Measurements from ENCODE around the gene IFNAR1.

DNA sequence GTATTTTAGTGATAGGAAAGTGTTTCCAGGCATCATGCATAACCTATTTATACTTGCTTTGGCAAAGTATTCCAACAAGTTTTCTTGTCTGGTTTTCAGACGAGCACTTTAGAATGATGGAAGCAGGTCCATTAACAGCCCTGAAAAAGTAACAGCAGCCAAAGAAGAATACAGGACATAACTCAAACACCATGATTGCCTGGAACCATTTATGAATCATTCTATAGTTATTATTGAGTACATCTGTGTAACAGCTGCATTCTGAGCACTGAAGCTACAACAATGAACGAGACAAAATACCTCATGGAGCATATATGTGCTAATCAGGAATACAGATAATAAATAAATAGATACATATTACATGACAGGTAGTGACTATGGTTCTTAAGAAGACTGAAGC is 46.0 kb upstream of the IFNAR1 start:
- TF ChIP-seq TCF12 (IDR thresholded peaks at IDR 0.05; ENCODE audit: low read depth, low read length) (no peak), POLR2A (IDR thresholded peaks at IDR 0.05; ENCODE audit: control extremely low read depth in 1 of 2, low read depth in 2 of 2, low read length in 2 of 2) (no peak), CTCF (IDR thresholded peaks at IDR 0.05; ENCODE audit: control extremely low read depth in 1 of 3, insufficient read depth in 1 of 3, low read depth in 1 of 3, low read length in 3 of 3) (no peak), CREB1 (IDR thresholded peaks at IDR 0.05) (no peak), CEBPB (IDR thresholded peaks at IDR 0.05; ENCODE audit: low read depth, low read length) (no peak), SIN3A (conservative IDR thresholded peaks at IDR 0.05 in 1 of 2, IDR thresholded peaks at IDR 0.05 in 1 of 2; ENCODE audit: low read depth in 1 of 2, low read length in 2 of 2) (no peak), EZH2 (IDR thresholded peaks at IDR 0.05; ENCODE audit: low read depth, low read length, severe bottlenecking) (no peak), EGR1 (IDR thresholded peaks at IDR 0.05; ENCODE audit: borderline replicate concordance, low read depth, low read length) (no peak), CBX8 (IDR thresholded peaks at IDR 0.05; ENCODE audit: borderline replicate concordance, low read depth, low read length) (no peak), RAD21 (IDR thresholded peaks at IDR 0.05 in 1 of 2, conservative IDR thresholded peaks at IDR 0.05 in 1 of 2; ENCODE audit: low read depth in 2 of 2, low read length in 2 of 2) (no peak), SUZ12 (IDR thresholded peaks at IDR 0.05; ENCODE audit: low read length) (no peak), MAFK (IDR thresholded peaks at IDR 0.05; ENCODE audit: low read depth, low read length) (no peak), TAF1 (IDR thresholded peaks at IDR 0.05; ENCODE audit: low read depth, low read length) (no peak), SP1 (IDR thresholded peaks at IDR 0.05; ENCODE audit: low read depth, low read length) (no peak)
